Measurements from ENCODE around the gene NSDHL. TPM values are rescaled to one million over a fixed set of nuclear protein-coding genes. Genes with fewer than 3 reads are reported as not detected.

Gene NSDHL
- total RNA-seq, 1 donor from 2014 or later, result 15.9 TPM

GRCh38 chrX:152897222-152898131 lies 66.6 kb downstream of the NSDHL start, which contains the start of gene ZNF185:
Gene ZNF185, plus strand, starts transcription at chrX:152898067. Its CDS starts 16,423 bp downstream, at chrX:152914490.
- Histone ChIP-seq H3K27ac (no peak within 1 kb of the TSS), H3K9me3 (ENCODE audit: low read depth) (no peaks in the 10 kb centered on the region), H3F3A (ENCODE audit: low read depth) (no peaks in the 10 kb centered on the region), H3K4me1 (peaks cover 9% of the 10 kb centered on the region), H3K27me3 (no peaks in the 10 kb centered on the region), H4K20me1 (ENCODE audit: low read depth) (no peaks in the 10 kb centered on the region), H2AFZ (replicated peaks) (no peak within 1 kb of the TSS), H3K36me3 (no peaks in the 10 kb centered on the region), H3K79me2 (ENCODE audit: low read depth) (no peaks in the 10 kb centered on the region), H3K4me2 (peak within 1 kb of the TSS; percentile 76), H3K4me3 (peak within 1 kb of the TSS; percentile 52), H3K9ac (no peak within 1 kb of the TSS)
- no peak within 1 kb of the TSS for H3K27ac Mint-ChIP-seq
- peaks cover 27% of the 10 kb centered on the region for H3K9me3 Mint-ChIP-seq
- DNase-seq (ENCODE audit: low spot score), result peak; percentile 89
- H3K4me3 Mint-ChIP-seq, result peak within 1 kb of the TSS; percentile 69
- H3K27me3 Mint-ChIP-seq (ENCODE audit: insufficient read depth, low read depth), result peaks cover 9% of the 10 kb centered on the region
- H3K4me1 Mint-ChIP-seq, result peaks cover 28% of the 10 kb centered on the region
- TF ChIP-seq CTCF (IDR thresholded peaks at IDR 0.05) (no peak), EZH2 (IDR thresholded peaks at IDR 0.05) (no peak)
- H3K36me3 Mint-ChIP-seq, result peaks cover 2% of the 10 kb centered on the region

- Histone ChIP-seq H3K9me3 (ENCODE audit: low read depth) (no peaks in the 10 kb centered on the region), H3F3A (ENCODE audit: low read depth) (no peaks in the 10 kb centered on the region), H3K36me3 (no peaks in the 10 kb centered on the region), H3K79me2 (ENCODE audit: low read depth) (no peaks in the 10 kb centered on the region), H3K4me3 (peak overlapping the region; percentile 52), H3K4me2 (peak overlapping the region; percentile 76), H2AFZ (replicated peaks) (no peak overlapping the region), H3K27me3 (no peaks in the 10 kb centered on the region), H3K4me1 (peaks cover 6% of the 10 kb centered on the region), H4K20me1 (ENCODE audit: low read depth) (no peaks in the 10 kb centered on the region), H3K9ac (no peak overlapping the region), H3K27ac (no peak overlapping the region)
- peaks cover 2% of the 10 kb centered on the region for H3K36me3 Mint-ChIP-seq
- DNase-seq (ENCODE audit: low spot score), result peak; percentile 18
- peaks cover 26% of the 10 kb centered on the region for H3K9me3 Mint-ChIP-seq
- H3K4me3 Mint-ChIP-seq, result peak overlapping the region; percentile 59
- no peak for TF ChIP-seq EZH2phosphoT487 (IDR thresholded peaks at IDR 0.05)
- no peak for TF ChIP-seq CTCF (IDR thresholded peaks at IDR 0.05)
- no peak for TF ChIP-seq EZH2 (IDR thresholded peaks at IDR 0.05)
- H3K4me1 Mint-ChIP-seq, result peaks cover 25% of the 10 kb centered on the region
- H3K27me3 Mint-ChIP-seq (ENCODE audit: insufficient read depth, low read depth), result peaks cover 9% of the 10 kb centered on the region
- no peak overlapping the region for H3K27ac Mint-ChIP-seq
Measured at GRCh38 chrX:152898442-152898841, 67.6 kb downstream of the NSDHL start.

GRCh38 chrX:152899111-152899873 lies 68.4 kb downstream of the NSDHL start:
- Histone ChIP-seq H4K20me1 (ENCODE audit: low read depth) (no peaks in the 10 kb centered on the region), H3K4me1 (no peaks in the 10 kb centered on the region), H3K9ac (no peak overlapping the region), H3K9me3 (ENCODE audit: low read depth) (no peaks in the 10 kb centered on the region), H3K4me2 (no peak overlapping the region), H3K36me3 (no peaks in the 10 kb centered on the region), H3K27ac (no peak overlapping the region), H3K27me3 (no peaks in the 10 kb centered on the region), H3K79me2 (ENCODE audit: low read depth) (no peaks in the 10 kb centered on the region), H3F3A (ENCODE audit: low read depth) (no peaks in the 10 kb centered on the region), H3K4me3 (no peak overlapping the region), H2AFZ (replicated peaks) (no peak overlapping the region)
- no peak for DNase-seq (ENCODE audit: low spot score)
- H3K4me3 Mint-ChIP-seq, result peak overlapping the region; percentile 59
- peaks cover 9% of the 10 kb centered on the region for H3K27me3 Mint-ChIP-seq (ENCODE audit: insufficient read depth, low read depth)
- H3K4me1 Mint-ChIP-seq, result peaks cover 19% of the 10 kb centered on the region
- H3K27ac Mint-ChIP-seq, result no peak overlapping the region
- H3K9me3 Mint-ChIP-seq, result peaks cover 23% of the 10 kb centered on the region
- TF ChIP-seq CTCF (IDR thresholded peaks at IDR 0.05) (no peak), EZH2 (IDR thresholded peaks at IDR 0.05) (no peak), EZH2phosphoT487 (IDR thresholded peaks at IDR 0.05) (no peak)
- H3K36me3 Mint-ChIP-seq, result peaks cover 2% of the 10 kb centered on the region
